Left lung (tissue), 10 donors: Measurements from ENCODE around the gene GLYR1. TPM values are rescaled to one million over a fixed set of nuclear protein-coding genes. Genes with fewer than 3 reads are reported as not detected.

Experiments
- ATAC-seq: fragments of 200-7000 bp; cut with Tn5 transposase; one replicate; pipeline ENCODE4 v1.9.1; 2020; ENCODE audit warnings: moderate library complexity
- DNase-seq, 4 donors: peaks; one replicate each; pipeline ENCODE4 v3.0.0-alpha.2; 2013 to 2020
- H3K27ac ChIP-seq, 2 donors: fragments of 200-600 bp; sonication (generic) in 1 of 2; one replicate each; pipeline versions ENCODE4 v1.5.0 to v1.8.0; 2020 to 2021
- H3K27me3 ChIP-seq, 2 donors: fragments of 200-600 bp; sonication (generic) in 1 of 2; one replicate each; pipeline versions ENCODE4 v1.5.0 to v1.8.0; 2020 to 2021
- H3K36me3 ChIP-seq, 2 donors: fragments of 200-600 bp; sonication (generic) in 1 of 2; one replicate each; pipeline versions ENCODE4 v1.5.0 to v1.8.0; 2020 to 2021
- H3K4me1 ChIP-seq, 2 donors: fragments of 200-600 bp; one replicate each; pipeline ENCODE4 v1.8.0; 2021
- H3K4me3 ChIP-seq, 2 donors: fragments of 200-600 bp; sonication (generic) in 1 of 2; one replicate each; pipeline versions ENCODE4 v1.5.0 to v1.8.0; 2020 to 2021; ENCODE audit warnings: mild to moderate bottlenecking in 1 of 2
- H3K9me3 ChIP-seq, 2 donors: fragments of 200-600 bp; sonication (generic) in 1 of 2; one replicate each; pipeline versions ENCODE4 v1.5.0 to v1.8.0; 2020 to 2021
- intact Hi-C, 2 donors: fragments of 100-400 bp; cut with DNase I; formaldehyde crosslinking; loops; one replicate each; pipeline versions ENCODE4 v1.11.2 to v1.14.2; 2022
- polyA plus RNA-seq, 6 donors: library from polyadenylated mRNA; unstranded; fragments of 120-200 nt; gene quantifications; one replicate each; pipeline ENCODE4 v1.2.1, GENCODE V29; 2013; ENCODE audit not compliant: insufficient read length in 6 of 6
- total RNA-seq, 2 donors: library from RNA; stranded (reverse); fragmentation: NEBNext Ultra II Directional; extraction: Animal tissue kit (Norgen Biotek cat#: 25700); gene quantifications; one replicate each; pipeline ENCODE4 v1.2.1, GENCODE V29; 2021
- TF ChIP-seq, protein P1 (sequence below), 2 donors: fragments of 200-600 bp; sonication (generic) in 1 of 2; IDR thresholded peaks; one replicate each; pipeline versions ENCODE4 v1.5.0 to v1.8.0; 2021; ENCODE audit warnings: antibody characterized with exemption in 2 of 2
- donor health status: DM: no; HTN: yes; CAD: no.
- donor health status: DM: no; HTN: no; CAD: no.

GLYR1 gene
- total and polyA plus RNA-seq, 8 donors = 65.2 to 128 (median 113) TPM

DNA sequence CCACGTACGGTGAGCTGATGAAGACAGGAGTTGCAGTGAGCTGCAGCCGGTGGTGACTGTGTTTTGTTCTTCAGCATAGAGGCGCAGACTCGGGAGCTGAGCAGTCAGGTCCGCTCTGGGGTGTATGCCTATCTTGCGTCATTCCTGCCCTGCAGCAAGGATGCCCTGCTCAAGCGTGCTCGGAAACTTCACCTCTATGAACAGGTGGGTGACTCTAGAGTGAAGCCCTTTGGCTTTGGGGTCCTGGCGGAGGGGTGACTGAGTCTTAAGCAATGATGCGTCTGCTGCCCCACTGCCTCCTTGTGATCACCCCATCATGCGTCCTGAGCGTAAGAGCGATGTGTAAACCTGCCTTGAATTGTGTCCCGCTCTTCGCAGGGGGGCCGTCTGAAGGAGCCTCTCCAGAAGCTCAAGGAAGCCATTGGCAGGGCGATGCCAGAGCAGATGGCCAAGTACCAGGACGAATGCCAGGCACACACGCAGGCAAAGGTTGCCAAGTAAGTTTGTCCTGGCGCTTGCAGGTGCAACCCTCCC lies 23.1 kb upstream of the GLYR1 start:
- TF ChIP-seq, protein P1, sequence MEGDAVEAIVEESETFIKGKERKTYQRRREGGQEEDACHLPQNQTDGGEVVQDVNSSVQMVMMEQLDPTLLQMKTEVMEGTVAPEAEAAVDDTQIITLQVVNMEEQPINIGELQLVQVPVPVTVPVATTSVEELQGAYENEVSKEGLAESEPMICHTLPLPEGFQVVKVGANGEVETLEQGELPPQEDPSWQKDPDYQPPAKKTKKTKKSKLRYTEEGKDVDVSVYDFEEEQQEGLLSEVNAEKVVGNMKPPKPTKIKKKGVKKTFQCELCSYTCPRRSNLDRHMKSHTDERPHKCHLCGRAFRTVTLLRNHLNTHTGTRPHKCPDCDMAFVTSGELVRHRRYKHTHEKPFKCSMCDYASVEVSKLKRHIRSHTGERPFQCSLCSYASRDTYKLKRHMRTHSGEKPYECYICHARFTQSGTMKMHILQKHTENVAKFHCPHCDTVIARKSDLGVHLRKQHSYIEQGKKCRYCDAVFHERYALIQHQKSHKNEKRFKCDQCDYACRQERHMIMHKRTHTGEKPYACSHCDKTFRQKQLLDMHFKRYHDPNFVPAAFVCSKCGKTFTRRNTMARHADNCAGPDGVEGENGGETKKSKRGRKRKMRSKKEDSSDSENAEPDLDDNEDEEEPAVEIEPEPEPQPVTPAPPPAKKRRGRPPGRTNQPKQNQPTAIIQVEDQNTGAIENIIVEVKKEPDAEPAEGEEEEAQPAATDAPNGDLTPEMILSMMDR (IDR thresholded peaks at IDR 0.05) = no peak
- intact Hi-C loops = no loop called here
- no peaks in the 10 kb centered on the region for H3K27me3 ChIP-seq
- peaks cover 0 to 77% of the 10 kb centered on the region in 2 donors for H3K36me3 ChIP-seq
- H3K27ac ChIP-seq = no peak overlapping the region
- ATAC-seq (peak; percentile 76), DNase-seq (peak in 1 of 4 donors; percentile 67)
- H3K4me3 ChIP-seq = no peak overlapping the region
- H3K9me3 ChIP-seq = no peaks in the 10 kb centered on the region
- H3K4me1 ChIP-seq = peaks cover 0 to 10% of the 10 kb centered on the region in 2 donors

DNA sequence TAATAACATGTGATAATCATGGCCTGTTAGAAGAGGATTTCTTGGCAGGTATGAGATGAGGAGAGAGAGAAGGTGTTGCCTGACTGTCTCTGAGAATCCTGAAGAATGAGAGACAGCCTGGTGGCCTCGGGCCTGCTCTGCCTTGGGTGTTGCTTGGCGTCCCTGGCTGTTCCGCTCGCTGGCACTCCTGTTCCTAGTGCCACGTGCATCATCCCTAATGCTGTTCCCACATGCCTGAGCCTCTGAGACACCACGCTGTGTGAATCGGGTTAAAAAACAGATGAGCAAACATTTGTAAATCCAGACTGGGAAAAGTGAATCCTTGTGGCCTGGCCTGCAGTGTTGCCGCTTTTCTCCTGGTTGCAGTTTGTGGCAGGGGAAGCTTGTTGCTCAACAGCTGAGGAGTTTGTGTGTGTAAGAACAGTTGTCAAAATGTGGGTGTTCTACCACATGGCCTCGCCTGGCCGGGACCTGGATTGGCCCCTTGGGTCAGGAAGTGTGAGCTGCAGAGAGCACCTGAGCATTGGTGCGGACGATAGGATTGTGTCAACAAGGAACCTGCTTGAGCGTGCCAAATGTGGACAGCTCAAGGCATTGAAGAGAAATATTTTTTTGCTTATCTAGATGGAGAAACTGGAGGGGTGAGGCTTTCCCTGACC lies 22.2 kb upstream of the GLYR1 start:
- Histone ChIP-seq H3K36me3 (peaks cover 0 to 68% of the 10 kb centered on the region in 2 donors), H3K27me3 (no peaks in the 10 kb centered on the region), H3K4me3 (no peak overlapping the region), H3K4me1 (peaks cover 0 to 19% of the 10 kb centered on the region in 2 donors), H3K27ac (no peak overlapping the region), H3K9me3 (no peaks in the 10 kb centered on the region)
- intact Hi-C loops = no loop called here
- peak in 1 of 4 donors; percentile 13 for DNase-seq
- ATAC-seq = peak; percentile 76
- TF ChIP-seq, protein P1 (IDR thresholded peaks at IDR 0.05) = no peak

GRCh38 chr16:4868535-4868934 lies 21.4 kb upstream of the GLYR1 start:
- intact Hi-C loops = no loop called here
- Histone ChIP-seq H3K4me1 (peaks cover 0 to 27% of the 10 kb centered on the region in 2 donors), H3K36me3 (peaks cover 0 to 66% of the 10 kb centered on the region in 2 donors)

DNA sequence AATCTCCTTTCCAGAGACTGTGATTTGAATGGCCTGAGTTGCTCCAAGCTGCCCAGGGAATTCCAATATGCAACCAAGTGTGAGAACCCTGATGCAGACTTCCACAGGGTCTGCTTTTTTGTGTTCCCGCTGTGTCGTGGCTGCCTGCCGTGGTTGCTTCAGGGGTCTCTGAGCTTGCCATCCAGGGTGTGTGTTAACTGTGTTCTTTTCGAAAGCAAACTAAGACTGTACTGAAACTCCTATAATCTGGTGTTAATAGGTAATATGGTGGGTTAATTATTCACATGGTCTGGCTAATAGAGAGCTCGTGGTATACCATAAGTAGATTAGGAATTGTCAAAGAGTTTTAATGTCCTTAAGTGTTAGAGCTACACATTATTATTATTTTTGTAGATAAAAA lies 20.9 kb upstream of the GLYR1 start:
- ATAC-seq = no peak
- Histone ChIP-seq H3K36me3 (peaks cover 0 to 61% of the 10 kb centered on the region in 2 donors), H3K9me3 (no peaks in the 10 kb centered on the region), H3K27me3 (no peaks in the 10 kb centered on the region), H3K27ac (no peak overlapping the region), H3K4me3 (no peak overlapping the region), H3K4me1 (peaks cover 0 to 32% of the 10 kb centered on the region in 2 donors)
- DNase-seq = peak in 1 of 4 donors; percentile 10
- intact Hi-C loops = no loop called here
- TF ChIP-seq, protein P1 (IDR thresholded peaks at IDR 0.05) = no peak

More at GRCh38 chr16:4868535-4868934, 21.4 kb upstream of the GLYR1 start:
- H3K27me3 ChIP-seq = no peaks in the 10 kb centered on the region
- no peak overlapping the region for H3K27ac ChIP-seq
- TF ChIP-seq, protein P1 (IDR thresholded peaks at IDR 0.05) = no peak
- DNase-seq (no peak), ATAC-seq (no peak)
- no peak overlapping the region for H3K4me3 ChIP-seq
- H3K9me3 ChIP-seq = no peaks in the 10 kb centered on the region

GRCh38 chr16:4866586-4866985 lies 19.5 kb upstream of the GLYR1 start:
- intact Hi-C loops = no loop called here
- H3K4me3 ChIP-seq = no peak overlapping the region
- no peak for ATAC-seq
- DNase-seq = no peak
- peaks cover 0 to 46% of the 10 kb centered on the region in 2 donors for H3K4me1 ChIP-seq
- H3K36me3 ChIP-seq = peaks cover 0 to 55% of the 10 kb centered on the region in 2 donors
- no peak overlapping the region for H3K27ac ChIP-seq
- H3K9me3 ChIP-seq = no peaks in the 10 kb centered on the region
- TF ChIP-seq, protein P1 (IDR thresholded peaks at IDR 0.05) = no peak
- H3K27me3 ChIP-seq = no peaks in the 10 kb centered on the region
